Measurements from ENCODE around the gene GADD45G.

GADD45G gene, protein sequence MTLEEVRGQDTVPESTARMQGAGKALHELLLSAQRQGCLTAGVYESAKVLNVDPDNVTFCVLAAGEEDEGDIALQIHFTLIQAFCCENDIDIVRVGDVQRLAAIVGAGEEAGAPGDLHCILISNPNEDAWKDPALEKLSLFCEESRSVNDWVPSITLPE

GRCh38 chr9:89604729-89605464, at the start of gene GADD45G:
GADD45G (plus strand) TSS chr9:89605012; CDS start chr9:89605122, 110 bp downstream.
- peak; percentile 95 for DNase-seq

- no peak for DNase-seq
These were observed 49.8 kb upstream of the GADD45G start for GRCh38 chr9:89555036-89555415.

- DNase-seq = no peak
These were observed 49.1 kb upstream of the GADD45G start for GRCh38 chr9:89555451-89556375.

DNA sequence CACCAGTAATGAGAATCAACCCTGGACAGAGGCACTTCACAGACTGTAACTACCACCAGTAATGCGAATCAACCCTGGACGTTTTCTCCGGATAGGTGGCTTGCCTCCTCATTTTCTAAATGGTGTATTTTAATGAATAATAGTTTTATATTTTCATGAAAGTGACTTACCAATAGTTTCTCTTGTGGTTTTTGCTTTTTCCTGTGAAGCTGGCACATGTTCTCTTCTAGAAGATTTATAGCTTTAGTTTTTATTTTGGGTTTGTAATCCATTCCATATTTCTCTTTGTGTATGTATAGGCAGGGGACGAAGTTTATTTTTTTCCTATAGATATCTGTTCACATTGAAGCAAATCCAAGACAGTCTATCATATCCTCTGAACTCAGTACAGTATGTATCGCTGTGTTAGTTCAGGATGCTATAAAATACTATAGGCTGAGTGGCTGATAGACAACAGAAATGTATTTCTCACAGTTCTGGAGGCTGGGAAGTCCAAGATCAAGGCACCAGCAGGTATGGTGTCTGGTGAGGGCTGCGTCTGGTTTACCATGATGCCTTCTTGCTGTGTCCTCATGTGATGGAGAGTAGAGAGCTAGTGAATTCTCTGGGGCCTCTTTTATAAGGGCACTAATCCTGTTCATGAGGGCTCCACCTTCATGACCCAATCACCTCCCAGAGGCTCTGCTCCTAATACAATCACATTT, 46.5 kb upstream of the GADD45G start:
- DNase-seq = no peak

- DNase-seq = no peak
These were observed 45.9 kb upstream of the GADD45G start for GRCh38 chr9:89558948-89559347.

DNA sequence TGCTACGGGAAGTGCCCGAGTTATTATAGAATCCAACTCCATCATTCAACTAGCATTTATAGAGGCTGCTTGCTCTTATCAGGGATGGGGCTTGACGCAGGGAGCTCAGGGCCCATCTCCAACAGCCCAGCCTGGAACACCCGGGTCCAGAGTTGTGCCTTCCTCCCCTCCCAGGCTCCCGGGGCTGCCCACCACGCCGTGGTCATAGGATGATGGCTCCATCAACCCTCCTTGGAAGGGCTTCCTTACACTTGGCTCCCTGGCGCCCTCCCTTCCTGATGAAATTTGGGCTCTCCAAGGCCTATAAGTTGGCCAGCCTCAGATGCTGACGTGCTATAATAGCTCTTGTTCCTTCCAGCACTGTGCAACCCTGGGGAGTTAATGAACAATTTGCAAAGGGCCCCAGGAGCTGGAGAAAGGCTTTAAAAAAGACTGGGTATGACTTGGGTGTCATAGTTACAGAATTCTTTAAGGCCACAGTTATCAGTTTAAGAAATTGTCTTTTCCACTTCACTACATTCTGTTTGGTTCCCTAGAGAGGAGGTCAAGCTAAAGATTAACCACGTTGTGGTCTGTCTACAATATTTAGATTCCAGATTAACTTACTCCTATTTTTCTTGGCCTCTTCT, 42.5 kb upstream of the GADD45G start:
- no peak for DNase-seq

DNA sequence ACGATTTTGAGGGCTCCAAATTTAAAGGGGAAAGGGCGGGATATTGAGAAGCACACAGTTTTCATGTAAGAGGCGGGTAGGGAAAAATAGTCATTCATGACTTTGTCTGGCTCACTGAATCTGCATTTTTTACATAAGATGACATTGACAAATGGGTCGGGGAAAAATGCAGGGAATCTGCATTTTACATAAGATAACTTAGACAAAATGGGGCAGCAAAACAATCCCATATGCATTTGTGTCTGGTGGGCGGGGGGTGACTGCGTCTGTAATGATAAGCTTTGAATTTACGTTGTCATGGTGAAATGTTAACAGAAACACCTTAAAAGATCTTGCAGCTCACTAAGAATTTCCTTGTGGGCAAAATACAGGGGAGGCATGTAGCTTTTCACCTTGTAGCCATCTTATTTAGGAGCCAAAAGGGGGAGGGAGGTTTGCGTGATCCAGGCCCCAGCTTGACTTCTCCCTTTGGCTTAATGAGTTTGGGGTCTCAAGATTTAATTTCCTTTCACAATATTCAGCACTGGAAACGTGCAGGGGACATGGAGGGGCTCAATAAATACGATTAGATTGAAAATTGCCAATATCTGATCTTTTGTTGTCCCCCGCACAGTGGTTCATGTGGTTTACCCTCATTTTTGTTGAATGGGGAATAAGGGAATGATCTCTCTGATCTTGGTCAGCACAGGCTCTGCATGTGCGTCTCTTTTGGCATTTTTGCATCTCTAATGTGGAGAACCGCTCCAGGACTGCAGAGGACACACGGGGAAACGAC, 41.1 kb upstream of the GADD45G start:
- no peak for DNase-seq

- peak; percentile 94 for DNase-seq
These were observed 40.4 kb upstream of the GADD45G start for GRCh38 chr9:89564346-89564878.

DNA sequence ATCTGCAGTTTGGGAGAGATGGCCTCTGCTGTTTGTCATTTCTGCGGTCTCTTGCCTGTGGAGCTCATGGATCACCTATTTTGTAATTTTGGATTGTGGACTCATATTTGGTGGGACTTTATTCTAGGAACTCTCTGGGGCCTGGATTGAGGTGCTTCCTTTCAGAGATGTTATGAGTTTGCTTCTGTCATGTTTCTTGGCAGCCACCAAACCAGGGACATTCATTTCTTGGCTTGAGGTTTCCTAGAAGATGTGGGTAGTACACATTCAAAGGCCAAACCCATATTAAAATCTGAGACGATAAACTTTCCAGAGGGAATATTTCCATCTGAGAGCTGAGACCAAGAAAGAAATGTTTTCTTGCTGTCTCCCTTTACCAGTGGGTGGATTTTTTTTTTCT, 37.2 kb upstream of the GADD45G start:
- no peak for DNase-seq

DNA sequence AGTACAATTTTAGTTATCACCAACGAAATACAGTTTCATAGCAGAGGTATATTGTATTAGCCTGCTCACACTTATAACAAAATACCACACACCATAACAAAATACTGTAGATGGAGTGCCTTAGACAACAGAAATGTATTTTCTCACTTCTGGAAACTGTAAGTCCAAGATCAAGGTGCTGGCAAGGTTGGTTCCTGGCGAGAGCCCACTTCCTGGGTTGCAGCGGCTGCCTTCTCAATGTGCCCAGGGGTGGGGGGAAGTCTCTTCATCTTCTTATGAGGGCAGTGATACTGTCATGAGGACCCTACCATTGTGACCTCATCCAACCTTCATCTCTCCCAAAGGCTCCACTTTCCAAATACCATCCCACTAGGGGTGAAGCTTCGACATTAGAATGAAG, 30.5 kb upstream of the GADD45G start:
- DNase-seq = no peak

- DNase-seq = peak; percentile 6
These were observed 28.4 kb upstream of the GADD45G start for GRCh38 chr9:89576404-89576839.

GRCh38 chr9:89577363-89577762, 27.4 kb upstream of the GADD45G start:
- DNase-seq = no peak

- no peak for DNase-seq
These were observed 24.9 kb upstream of the GADD45G start for GRCh38 chr9:89579741-89580385.

DNA sequence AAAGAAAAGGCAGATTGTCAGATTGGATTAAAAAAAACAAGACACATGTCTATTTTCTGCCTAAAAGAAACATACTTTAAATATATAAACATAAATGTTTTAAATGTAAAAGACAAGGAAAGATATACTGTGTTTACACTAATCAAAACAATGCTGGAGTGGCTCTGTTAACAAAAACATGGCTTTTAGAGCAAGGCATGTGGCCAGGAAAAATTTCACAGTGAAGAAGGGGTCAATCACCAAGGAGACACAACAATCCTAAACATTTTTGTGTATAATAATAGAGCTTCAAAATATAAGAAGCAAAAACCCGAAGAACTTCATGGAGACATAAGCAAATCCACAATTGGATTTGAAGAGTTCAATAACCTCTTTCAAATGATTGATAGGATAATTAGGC, 18.5 kb upstream of the GADD45G start:
- no peak for DNase-seq

GRCh38 chr9:89588271-89588879, 16.4 kb upstream of the GADD45G start:
- no peak for DNase-seq

DNA sequence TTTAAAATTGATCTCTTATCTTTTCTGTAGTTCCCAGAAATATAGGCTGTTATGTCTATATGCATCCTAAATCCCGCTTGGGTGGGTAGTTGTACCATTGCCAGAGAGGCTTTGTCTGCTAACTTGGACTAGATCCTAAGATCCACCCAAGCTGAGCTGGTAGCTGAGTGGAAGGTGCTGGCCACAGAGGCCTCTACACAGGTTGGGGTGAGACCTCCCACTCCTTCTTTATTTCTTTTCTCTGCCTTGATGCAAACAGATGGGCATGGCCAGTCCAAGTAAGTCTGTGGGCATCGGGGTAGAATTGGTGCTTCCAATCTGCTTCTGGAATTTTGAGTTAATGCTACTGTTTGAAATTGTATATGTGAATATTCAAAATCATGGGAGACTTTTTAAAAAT, 14.4 kb upstream of the GADD45G start:
- no peak for DNase-seq

- DNase-seq = no peak
These were observed 13.3 kb upstream of the GADD45G start for GRCh38 chr9:89591274-89592212.

DNA sequence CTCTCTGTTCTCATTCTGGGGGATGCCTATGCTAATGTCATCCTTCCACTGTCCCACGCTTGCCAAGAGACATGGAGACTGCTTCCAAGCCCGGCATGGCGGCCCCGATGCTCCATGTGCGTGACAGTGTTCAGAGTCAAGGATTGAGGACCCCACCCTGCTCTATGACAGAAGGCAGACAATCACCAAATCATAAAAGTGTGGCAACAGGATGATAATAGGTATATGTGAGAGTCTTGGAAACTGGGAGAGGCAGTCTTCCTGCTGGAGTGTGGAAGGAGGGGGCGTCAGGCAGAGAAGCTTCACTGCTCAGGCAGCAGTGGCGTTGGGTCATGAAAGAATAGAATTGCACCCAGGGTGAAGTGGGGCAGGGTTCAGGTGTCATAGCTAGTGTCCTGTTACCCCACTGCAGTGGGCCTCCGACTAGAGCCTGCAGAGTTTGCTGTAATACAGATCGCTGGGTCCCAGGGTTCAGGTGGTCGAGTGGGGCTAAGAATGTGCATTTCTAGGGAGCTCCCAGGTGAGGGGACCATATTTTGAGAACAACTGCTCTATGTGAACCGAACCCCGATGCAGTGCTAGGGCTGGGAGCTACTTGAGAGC, 12.5 kb upstream of the GADD45G start:
- no peak for DNase-seq
